HepG2 (cell line): ENCODE results near the gene DHFR. TPM values are rescaled to one million over a fixed set of nuclear protein-coding genes. Genes with fewer than 3 reads are reported as not detected.

Experiments used
- DMAP1 ChIP-seq: IDR thresholded peaks from 2 replicates; pipeline ENCODE4 v1.6.1; 2016
- DNMT3B ChIP-seq: conservative IDR thresholded peaks from 2 replicates; pipeline ENCODE4 v1.6.1; 2016; ENCODE audit warnings: missing biosample characterization, control low read depth
- FOXA3 ChIP-seq: IDR thresholded peaks from 2 replicates; pipeline ENCODE4 v1.6.1; 2016; ENCODE audit warnings: missing genetic modification reagents, missing compliant biosample characterization
- NFE2L1 ChIP-seq: sonication (generic); formaldehyde crosslinking; IDR thresholded peaks from 2 replicates; pipeline ENCODE4 v1.4.0; 2020; ENCODE audit warnings: missing genetic modification reagents, mild to moderate bottlenecking, borderline replicate concordance
- PHF21A ChIP-seq: sonication (generic); formaldehyde crosslinking; IDR thresholded peaks from 2 replicates; pipeline ENCODE4 v1.5.0; 2020; ENCODE audit warnings: mild to moderate bottlenecking, missing genetic modification reagents
- POLR2A ChIP-seq, 2 experiments: IDR thresholded peaks; 2 replicates each; pipeline ENCODE4 v1.6.1; 2011; ENCODE audit warnings: low read depth in 2 of 2, low read length in 2 of 2, mild to moderate bottlenecking in 1 of 2, moderate library complexity in 1 of 2; ENCODE audit not compliant: insufficient read depth in 1 of 2
- REPIN1 ChIP-seq: sonication (generic); formaldehyde crosslinking; IDR thresholded peaks from 2 replicates; pipeline ENCODE4 v1.8.0; 2022; ENCODE audit warnings: missing genetic modification reagents, low read depth, mild to moderate bottlenecking, borderline replicate concordance
- ZEB1 ChIP-seq: IDR thresholded peaks from 2 replicates; pipeline ENCODE4 v1.6.1; 2012; ENCODE audit warnings: mild to moderate bottlenecking, low read depth, inconsistent platforms; ENCODE audit not compliant: insufficient replicate concordance
- ZNF670 ChIP-seq: sonication (generic); formaldehyde crosslinking; IDR thresholded peaks from 2 replicates; pipeline ENCODE4 v1.8.0; 2022; ENCODE audit warnings: mild to moderate bottlenecking, missing genetic modification reagents, borderline replicate concordance
- ZNF780A ChIP-seq: sonication (generic); formaldehyde crosslinking; IDR thresholded peaks from 2 replicates; pipeline ENCODE4 v1.8.0; 2022; ENCODE audit warnings: mild to moderate bottlenecking, missing genetic modification reagents, moderate library complexity
- polyA plus RNA-seq, 8 experiments: library from polyadenylated mRNA; depleted of rRNA in 3 of 8; stranded (reverse) in 7 of 8; unstranded in 1 of 8; fragments of >200 nt; fragmentation: Illumina TruSeq in 4 of 8; extraction: Trizol in 4 of 8; gene quantifications; 2 replicates each; pipeline versions ENCODE4 v1.2.1 to v1.2.3, GENCODE V29; 2011 to 2016; ENCODE audit warnings: low read depth in 4 of 8, missing spikeins in 1 of 8, mixed read lengths in 1 of 8; ENCODE audit not compliant: insufficient read depth in 1 of 8
- total RNA-seq, 5 experiments: library from RNA; depleted of rRNA; stranded (reverse); fragments of >200 nt; fragmentation: Illumina TruSeq; extraction: Trizol; gene quantifications; 2 replicates each; pipeline ENCODE4 v1.2.3, GENCODE V29; 2016; ENCODE audit warnings: low read depth in 1 of 5
- TF ChIP-seq, protein P1 (sequence below): sonication (generic); formaldehyde crosslinking; IDR thresholded peaks from 2 replicates; pipeline ENCODE4 v1.4.0; 2020; ENCODE audit warnings: missing genetic modification reagents
- TF ChIP-seq, protein P2 (sequence below): sonication (generic); formaldehyde crosslinking; IDR thresholded peaks from 2 replicates; pipeline ENCODE4 v1.5.0; 2020; ENCODE audit warnings: mild to moderate bottlenecking, missing genetic modification reagents
- TF ChIP-seq, protein P3 (sequence below): sonication (generic); formaldehyde crosslinking; conservative IDR thresholded peaks from 2 replicates; pipeline ENCODE4 v1.8.0; 2022; ENCODE audit warnings: missing genetic modification reagents
- TF ChIP-seq, protein P4 (sequence below): sonication (generic); formaldehyde crosslinking; IDR thresholded peaks from 2 replicates; pipeline ENCODE4 v1.5.0; 2020; ENCODE audit warnings: mild to moderate bottlenecking, missing genetic modification reagents
- TF ChIP-seq, protein P5 (sequence below): sonication (generic); formaldehyde crosslinking; IDR thresholded peaks from 2 replicates; pipeline ENCODE4 v1.4.0; 2020; ENCODE audit warnings: missing genetic modification reagents
- TF ChIP-seq, protein P6 (sequence below): sonication (generic); formaldehyde crosslinking; IDR thresholded peaks from 2 replicates; pipeline ENCODE4 v1.4.0; 2020; ENCODE audit warnings: mild to moderate bottlenecking, low read depth, missing genetic modification reagents

DHFR gene
- total and polyA plus RNA-seq, 2 of the 13 experiments (the other 11 are each of a cell fraction or from before 2014, with no cell fraction given): 22.8 to 59.0 TPM

DNA sequence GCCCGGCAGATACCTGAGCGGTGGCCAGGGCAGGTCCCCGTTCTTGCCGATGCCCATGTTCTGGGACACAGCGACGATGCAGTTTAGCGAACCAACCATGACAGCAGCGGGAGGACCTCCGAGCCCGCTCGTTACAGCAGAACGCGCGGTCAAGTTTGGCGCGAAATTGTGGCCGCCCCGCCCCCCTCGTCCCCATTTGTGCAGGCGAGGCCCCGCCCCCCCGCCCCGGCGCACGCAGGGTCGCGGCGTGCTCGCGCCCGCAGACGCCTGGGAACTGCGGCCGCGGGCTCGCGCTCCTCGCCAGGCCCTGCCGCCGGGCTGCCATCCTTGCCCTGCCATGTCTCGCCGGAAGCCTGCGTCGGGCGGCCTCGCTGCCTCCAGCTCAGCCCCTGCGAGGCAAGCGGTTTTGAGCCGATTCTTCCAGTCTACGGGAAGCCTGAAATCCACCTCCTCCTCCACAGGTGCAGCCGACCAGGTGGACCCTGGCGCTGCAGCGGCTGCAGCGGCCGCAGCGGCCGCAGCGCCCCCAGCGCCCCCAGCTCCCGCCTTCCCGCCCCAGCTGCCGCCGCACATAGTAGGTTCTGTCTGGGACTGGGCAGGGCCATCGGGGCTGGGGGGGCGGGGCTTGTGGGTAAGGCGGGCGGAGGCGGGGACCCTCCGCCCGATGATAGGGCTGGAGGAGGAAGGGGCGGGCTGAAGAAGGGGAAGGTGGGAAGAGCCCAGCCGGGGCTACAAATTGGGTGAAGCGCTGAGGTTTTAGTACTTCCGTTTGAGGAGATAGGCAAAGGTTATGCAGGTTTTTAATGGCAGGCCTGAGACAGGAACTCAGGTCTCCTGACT lies at the start of gene DHFR, which contains the start of gene MSH3 (continued):
- TF ChIP-seq, protein P1, sequence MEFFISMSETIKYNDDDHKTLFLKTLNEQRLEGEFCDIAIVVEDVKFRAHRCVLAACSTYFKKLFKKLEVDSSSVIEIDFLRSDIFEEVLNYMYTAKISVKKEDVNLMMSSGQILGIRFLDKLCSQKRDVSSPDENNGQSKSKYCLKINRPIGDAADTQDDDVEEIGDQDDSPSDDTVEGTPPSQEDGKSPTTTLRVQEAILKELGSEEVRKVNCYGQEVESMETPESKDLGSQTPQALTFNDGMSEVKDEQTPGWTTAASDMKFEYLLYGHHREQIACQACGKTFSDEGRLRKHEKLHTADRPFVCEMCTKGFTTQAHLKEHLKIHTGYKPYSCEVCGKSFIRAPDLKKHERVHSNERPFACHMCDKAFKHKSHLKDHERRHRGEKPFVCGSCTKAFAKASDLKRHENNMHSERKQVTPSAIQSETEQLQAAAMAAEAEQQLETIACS (CRISPR knock-in tag): peak; percentile 93
- TF ChIP-seq ZNF780A (CRISPR knock-in tag) (no peak), NFE2L1 (CRISPR knock-in tag) (no peak), ZNF670 (CRISPR knock-in tag) (no peak), POLR2A (IDR thresholded peaks at IDR 0.05; ENCODE audit: insufficient read depth in 1 of 2, low read depth in 2 of 2, low read length in 2 of 2) (peak; percentile 57 to 78), FOXA3 (CRISPR knock-in tag) (peak; percentile 49), DMAP1 (CRISPR knock-in tag) (peak; percentile 74; the same call in 1 of the 2 replicates), DNMT3B (CRISPR knock-in tag) (0 out of 2 replicates have a peak, but pooled peaks have one; percentile 32), REPIN1 (CRISPR knock-in tag) (peak; percentile 62; the same call in 1 of the 2 replicates), PHF21A (peak; percentile 73), ZEB1 (peak; percentile 54)
- TF ChIP-seq, protein P2, sequence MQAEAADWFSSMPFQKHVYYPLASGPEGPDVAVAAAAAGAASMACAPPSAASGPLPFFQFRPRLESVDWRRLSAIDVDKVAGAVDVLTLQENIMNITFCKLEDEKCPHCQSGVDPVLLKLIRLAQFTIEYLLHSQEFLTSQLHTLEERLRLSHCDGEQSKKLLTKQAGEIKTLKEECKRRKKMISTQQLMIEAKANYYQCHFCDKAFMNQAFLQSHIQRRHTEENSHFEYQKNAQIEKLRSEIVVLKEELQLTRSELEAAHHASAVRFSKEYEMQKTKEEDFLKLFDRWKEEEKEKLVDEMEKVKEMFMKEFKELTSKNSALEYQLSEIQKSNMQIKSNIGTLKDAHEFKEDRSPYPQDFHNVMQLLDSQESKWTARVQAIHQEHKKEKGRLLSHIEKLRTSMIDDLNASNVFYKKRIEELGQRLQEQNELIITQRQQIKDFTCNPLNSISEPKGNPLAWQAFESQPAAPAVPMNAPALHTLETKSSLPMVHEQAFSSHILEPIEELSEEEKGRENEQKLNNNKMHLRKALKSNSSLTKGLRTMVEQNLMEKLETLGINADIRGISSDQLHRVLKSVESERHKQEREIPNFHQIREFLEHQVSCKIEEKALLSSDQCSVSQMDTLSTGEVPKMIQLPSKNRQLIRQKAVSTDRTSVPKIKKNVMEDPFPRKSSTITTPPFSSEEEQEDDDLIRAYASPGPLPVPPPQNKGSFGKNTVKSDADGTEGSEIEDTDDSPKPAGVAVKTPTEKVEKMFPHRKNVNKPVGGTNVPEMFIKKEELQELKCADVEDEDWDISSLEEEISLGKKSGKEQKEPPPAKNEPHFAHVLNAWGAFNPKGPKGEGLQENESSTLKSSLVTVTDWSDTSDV (CRISPR knock-in tag): peak; percentile 65; the same call in 1 of the 2 replicates
- TF ChIP-seq, protein P3, sequence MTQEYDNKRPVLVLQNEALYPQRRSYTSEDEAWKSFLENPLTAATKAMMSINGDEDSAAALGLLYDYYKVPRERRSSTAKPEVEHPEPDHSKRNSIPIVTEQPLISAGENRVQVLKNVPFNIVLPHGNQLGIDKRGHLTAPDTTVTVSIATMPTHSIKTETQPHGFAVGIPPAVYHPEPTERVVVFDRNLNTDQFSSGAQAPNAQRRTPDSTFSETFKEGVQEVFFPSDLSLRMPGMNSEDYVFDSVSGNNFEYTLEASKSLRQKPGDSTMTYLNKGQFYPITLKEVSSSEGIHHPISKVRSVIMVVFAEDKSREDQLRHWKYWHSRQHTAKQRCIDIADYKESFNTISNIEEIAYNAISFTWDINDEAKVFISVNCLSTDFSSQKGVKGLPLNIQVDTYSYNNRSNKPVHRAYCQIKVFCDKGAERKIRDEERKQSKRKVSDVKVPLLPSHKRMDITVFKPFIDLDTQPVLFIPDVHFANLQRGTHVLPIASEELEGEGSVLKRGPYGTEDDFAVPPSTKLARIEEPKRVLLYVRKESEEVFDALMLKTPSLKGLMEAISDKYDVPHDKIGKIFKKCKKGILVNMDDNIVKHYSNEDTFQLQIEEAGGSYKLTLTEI: no peak
- TF ChIP-seq, protein P4, sequence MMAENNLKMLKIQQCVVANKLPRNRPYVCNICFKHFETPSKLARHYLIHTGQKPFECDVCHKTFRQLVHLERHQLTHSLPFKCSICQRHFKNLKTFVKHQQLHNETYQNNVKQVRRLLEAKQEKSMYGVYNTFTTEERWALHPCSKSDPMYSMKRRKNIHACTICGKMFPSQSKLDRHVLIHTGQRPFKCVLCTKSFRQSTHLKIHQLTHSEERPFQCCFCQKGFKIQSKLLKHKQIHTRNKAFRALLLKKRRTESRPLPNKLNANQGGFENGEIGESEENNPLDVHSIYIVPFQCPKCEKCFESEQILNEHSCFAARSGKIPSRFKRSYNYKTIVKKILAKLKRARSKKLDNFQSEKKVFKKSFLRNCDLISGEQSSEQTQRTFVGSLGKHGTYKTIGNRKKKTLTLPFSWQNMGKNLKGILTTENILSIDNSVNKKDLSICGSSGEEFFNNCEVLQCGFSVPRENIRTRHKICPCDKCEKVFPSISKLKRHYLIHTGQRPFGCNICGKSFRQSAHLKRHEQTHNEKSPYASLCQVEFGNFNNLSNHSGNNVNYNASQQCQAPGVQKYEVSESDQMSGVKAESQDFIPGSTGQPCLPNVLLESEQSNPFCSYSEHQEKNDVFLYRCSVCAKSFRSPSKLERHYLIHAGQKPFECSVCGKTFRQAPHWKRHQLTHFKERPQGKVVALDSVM (CRISPR knock-in tag): peak; percentile 41; the same call in 1 of the 2 replicates
- TF ChIP-seq, protein P5, sequence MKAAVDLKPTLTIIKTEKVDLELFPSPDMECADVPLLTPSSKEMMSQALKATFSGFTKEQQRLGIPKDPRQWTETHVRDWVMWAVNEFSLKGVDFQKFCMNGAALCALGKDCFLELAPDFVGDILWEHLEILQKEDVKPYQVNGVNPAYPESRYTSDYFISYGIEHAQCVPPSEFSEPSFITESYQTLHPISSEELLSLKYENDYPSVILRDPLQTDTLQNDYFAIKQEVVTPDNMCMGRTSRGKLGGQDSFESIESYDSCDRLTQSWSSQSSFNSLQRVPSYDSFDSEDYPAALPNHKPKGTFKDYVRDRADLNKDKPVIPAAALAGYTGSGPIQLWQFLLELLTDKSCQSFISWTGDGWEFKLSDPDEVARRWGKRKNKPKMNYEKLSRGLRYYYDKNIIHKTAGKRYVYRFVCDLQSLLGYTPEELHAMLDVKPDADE (CRISPR knock-in tag): 0 out of 2 replicates have a peak, but pooled peaks have one; percentile 38
- TF ChIP-seq, protein P6, sequence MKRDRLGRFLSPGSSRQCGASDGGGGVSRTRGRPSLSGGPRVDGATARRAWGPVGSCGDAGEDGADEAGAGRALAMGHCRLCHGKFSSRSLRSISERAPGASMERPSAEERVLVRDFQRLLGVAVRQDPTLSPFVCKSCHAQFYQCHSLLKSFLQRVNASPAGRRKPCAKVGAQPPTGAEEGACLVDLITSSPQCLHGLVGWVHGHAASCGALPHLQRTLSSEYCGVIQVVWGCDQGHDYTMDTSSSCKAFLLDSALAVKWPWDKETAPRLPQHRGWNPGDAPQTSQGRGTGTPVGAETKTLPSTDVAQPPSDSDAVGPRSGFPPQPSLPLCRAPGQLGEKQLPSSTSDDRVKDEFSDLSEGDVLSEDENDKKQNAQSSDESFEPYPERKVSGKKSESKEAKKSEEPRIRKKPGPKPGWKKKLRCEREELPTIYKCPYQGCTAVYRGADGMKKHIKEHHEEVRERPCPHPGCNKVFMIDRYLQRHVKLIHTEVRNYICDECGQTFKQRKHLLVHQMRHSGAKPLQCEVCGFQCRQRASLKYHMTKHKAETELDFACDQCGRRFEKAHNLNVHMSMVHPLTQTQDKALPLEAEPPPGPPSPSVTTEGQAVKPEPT (CRISPR knock-in tag): 0 out of 2 replicates have a peak, but pooled peaks have one; percentile 67
